Panc1 (cell line): Measurements from ENCODE around the gene ZNF804B. TPM values are rescaled to one million over a fixed set of nuclear protein-coding genes. Genes with fewer than 3 reads are reported as not detected.

Experiments
- ATAC-seq: fragments of 200-7000 bp; cut with Tn5 transposase; 2 replicates; pipeline ENCODE4 v1.9.1; 2020; ENCODE audit warnings: mild to moderate bottlenecking, moderate library complexity
- BruUV-seq: library from RNA; stranded (reverse); fragments of 400-500 nt; replicated peaks from 2 replicates; lab custom pipeline; 2021; lab: Mats Ljungman, UMichigan
- CTCF ChIA-PET: fragments of 300-600 bp; sonication (Branson Sonifier 250); formaldehyde crosslinking; loops from one replicate; lab custom pipeline; 2022; ENCODE audit warnings: antibody characterized with exemption; lab: Charles Lee
- POLR2A ChIA-PET: fragments of 300-600 bp; sonication (Branson Sonifier 250); formaldehyde crosslinking; loops from one replicate; lab custom pipeline; 2022; ENCODE audit warnings: antibody characterized with exemption; lab: Charles Lee
- DNase-seq: peaks from one replicate; pipeline ENCODE4 v3.0.0-alpha.2; 2010; ENCODE audit warnings: low read depth, low spot score
- H3K27ac ChIP-seq: 2 replicates; pipeline ENCODE4 v1.5.1; 2011; ENCODE audit warnings: mild to moderate bottlenecking, low read length, inconsistent platforms
- H3K27me3 ChIP-seq: fragments of 200-500 bp; sonication (Bioruptor generic); 2 replicates; pipeline ENCODE4 v1.6.0; 2014; ENCODE audit warnings: low read length, inconsistent platforms; ENCODE audit not compliant: control insufficient read depth, insufficient read depth
- H3K36me3 ChIP-seq: fragments of 200-500 bp; sonication (Bioruptor generic); 2 replicates; pipeline ENCODE4 v1.5.1; 2014; ENCODE audit warnings: inconsistent platforms, mild to moderate bottlenecking, low read length, moderate library complexity; ENCODE audit not compliant: control insufficient read depth, insufficient read depth
- H3K4me1 ChIP-seq: 2 replicates; pipeline ENCODE4 v1.5.1; 2011; ENCODE audit warnings: inconsistent platforms, mild to moderate bottlenecking, low read length, moderate library complexity; ENCODE audit not compliant: control insufficient read depth, insufficient read depth
- H3K4me3 ChIP-seq, 2 experiments: 2 replicates each; pipeline ENCODE4 v1.5.1; 2011 to 2012; ENCODE audit warnings: low read depth in 2 of 2, low read length in 2 of 2, mild to moderate bottlenecking in 2 of 2, inconsistent platforms in 1 of 2, moderate library complexity in 1 of 2
- H3K9me3 ChIP-seq: fragments of 200-500 bp; sonication (Bioruptor generic); 2 replicates; pipeline ENCODE4 v1.5.1; 2014; ENCODE audit warnings: low read depth, mild to moderate bottlenecking, inconsistent platforms, low read length, moderate library complexity; ENCODE audit not compliant: control insufficient read depth, insufficient read depth
- POLR2AphosphoS5 ChIP-seq: IDR thresholded peaks from 2 replicates; pipeline ENCODE4 v1.6.1; 2012; ENCODE audit warnings: mild to moderate bottlenecking, low read depth, low read length, moderate library complexity
- SIN3A ChIP-seq: IDR thresholded peaks from 2 replicates; pipeline ENCODE4 v1.6.1; 2012; ENCODE audit warnings: low read depth, mild to moderate bottlenecking, low read length, moderate library complexity, borderline replicate concordance; ENCODE audit not compliant: insufficient read depth
- TCF7L2 ChIP-seq: IDR thresholded peaks from 2 replicates; pipeline ENCODE4 v1.6.1; 2011; ENCODE audit warnings: mild to moderate bottlenecking, low read depth, low read length, inconsistent platforms
- in situ Hi-C: cut with HindIII; loops from 2 replicates; pipeline ENCODE4 v1.10.0; 2016; ENCODE audit warnings: low sequenced_read_pairs, low pct_unique_long_range_greater_than_20kb
- intact Hi-C: fragments of 100-400 bp; cut with micrococcal nuclease; formaldehyde crosslinking; loops from one replicate; pipeline ENCODE4 v1.10.0; 2022; ENCODE audit not compliant: unreplicated experiment
- total RNA-seq: library from RNA; stranded (reverse); gene quantifications from one replicate; pipeline ENCODE4 v1.2.1, GENCODE V29; 2021; ENCODE audit not compliant: unreplicated experiment
- TF ChIP-seq, protein P1 (sequence below): fragments of 450-650 bp; IDR thresholded peaks from 2 replicates; pipeline ENCODE4 v1.5.1; 2017; ENCODE audit warnings: mild to moderate bottlenecking
- TF ChIP-seq, protein P2 (sequence below), 2 experiments: IDR thresholded peaks; 2 replicates each; pipeline ENCODE4 v1.6.1; 2011 to 2012; ENCODE audit warnings: low read depth in 2 of 2, control low read depth in 1 of 2, low read length in 1 of 2, mild to moderate bottlenecking in 1 of 2, moderate library complexity in 1 of 2; ENCODE audit not compliant: insufficient read depth in 1 of 2

Gene ZNF804B
- total RNA-seq, 1 experiment from 2014 or later, result not detected

DNA sequence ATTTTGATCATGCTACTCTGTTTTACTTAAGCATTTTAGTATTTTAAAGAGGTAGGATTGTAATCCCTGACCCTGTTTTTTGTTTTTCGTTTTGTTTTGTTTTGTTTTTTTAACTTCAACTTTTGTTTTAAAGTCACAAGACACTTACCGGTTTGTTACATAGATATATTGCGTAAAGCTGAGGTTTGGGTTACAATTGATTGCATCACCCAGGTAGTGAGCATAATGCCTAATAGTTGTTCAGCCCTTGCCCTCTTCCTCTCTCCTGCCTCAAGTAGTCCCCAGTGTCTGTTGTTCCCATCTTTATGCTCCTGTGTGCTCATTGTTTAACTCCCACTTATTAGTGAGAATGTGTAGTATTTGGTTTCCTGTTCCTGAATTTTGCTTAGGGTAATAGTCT is 129.2 kb downstream of the ZNF804B start:
- no peak overlapping the region for H3K4me3 ChIP-seq
- CTCF ChIA-PET, result no interaction called here
- intact Hi-C loops, result no loop called here
- TF ChIP-seq, protein P1, sequence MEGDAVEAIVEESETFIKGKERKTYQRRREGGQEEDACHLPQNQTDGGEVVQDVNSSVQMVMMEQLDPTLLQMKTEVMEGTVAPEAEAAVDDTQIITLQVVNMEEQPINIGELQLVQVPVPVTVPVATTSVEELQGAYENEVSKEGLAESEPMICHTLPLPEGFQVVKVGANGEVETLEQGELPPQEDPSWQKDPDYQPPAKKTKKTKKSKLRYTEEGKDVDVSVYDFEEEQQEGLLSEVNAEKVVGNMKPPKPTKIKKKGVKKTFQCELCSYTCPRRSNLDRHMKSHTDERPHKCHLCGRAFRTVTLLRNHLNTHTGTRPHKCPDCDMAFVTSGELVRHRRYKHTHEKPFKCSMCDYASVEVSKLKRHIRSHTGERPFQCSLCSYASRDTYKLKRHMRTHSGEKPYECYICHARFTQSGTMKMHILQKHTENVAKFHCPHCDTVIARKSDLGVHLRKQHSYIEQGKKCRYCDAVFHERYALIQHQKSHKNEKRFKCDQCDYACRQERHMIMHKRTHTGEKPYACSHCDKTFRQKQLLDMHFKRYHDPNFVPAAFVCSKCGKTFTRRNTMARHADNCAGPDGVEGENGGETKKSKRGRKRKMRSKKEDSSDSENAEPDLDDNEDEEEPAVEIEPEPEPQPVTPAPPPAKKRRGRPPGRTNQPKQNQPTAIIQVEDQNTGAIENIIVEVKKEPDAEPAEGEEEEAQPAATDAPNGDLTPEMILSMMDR, result no peak
- TF ChIP-seq POLR2AphosphoS5, result no peak
- TF ChIP-seq, protein P2, sequence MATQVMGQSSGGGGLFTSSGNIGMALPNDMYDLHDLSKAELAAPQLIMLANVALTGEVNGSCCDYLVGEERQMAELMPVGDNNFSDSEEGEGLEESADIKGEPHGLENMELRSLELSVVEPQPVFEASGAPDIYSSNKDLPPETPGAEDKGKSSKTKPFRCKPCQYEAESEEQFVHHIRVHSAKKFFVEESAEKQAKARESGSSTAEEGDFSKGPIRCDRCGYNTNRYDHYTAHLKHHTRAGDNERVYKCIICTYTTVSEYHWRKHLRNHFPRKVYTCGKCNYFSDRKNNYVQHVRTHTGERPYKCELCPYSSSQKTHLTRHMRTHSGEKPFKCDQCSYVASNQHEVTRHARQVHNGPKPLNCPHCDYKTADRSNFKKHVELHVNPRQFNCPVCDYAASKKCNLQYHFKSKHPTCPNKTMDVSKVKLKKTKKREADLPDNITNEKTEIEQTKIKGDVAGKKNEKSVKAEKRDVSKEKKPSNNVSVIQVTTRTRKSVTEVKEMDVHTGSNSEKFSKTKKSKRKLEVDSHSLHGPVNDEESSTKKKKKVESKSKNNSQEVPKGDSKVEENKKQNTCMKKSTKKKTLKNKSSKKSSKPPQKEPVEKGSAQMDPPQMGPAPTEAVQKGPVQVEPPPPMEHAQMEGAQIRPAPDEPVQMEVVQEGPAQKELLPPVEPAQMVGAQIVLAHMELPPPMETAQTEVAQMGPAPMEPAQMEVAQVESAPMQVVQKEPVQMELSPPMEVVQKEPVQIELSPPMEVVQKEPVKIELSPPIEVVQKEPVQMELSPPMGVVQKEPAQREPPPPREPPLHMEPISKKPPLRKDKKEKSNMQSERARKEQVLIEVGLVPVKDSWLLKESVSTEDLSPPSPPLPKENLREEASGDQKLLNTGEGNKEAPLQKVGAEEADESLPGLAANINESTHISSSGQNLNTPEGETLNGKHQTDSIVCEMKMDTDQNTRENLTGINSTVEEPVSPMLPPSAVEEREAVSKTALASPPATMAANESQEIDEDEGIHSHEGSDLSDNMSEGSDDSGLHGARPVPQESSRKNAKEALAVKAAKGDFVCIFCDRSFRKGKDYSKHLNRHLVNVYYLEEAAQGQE (IDR thresholded peaks at IDR 0.05; ENCODE audit: insufficient read depth in 1 of 2, low read depth in 2 of 2, low read length in 1 of 2), result no peak
- no peak for TF ChIP-seq TCF7L2
- no peak for TF ChIP-seq SIN3A
- ATAC-seq (no peak), DNase-seq (no peak)
- H3K9me3 ChIP-seq, result no peaks in the 10 kb centered on the region
- no peaks in the 10 kb centered on the region for H3K4me1 ChIP-seq
- POLR2A ChIA-PET, result no interaction called here
- H3K27me3 ChIP-seq, result no peaks in the 10 kb centered on the region
- H3K36me3 ChIP-seq, result no peaks in the 10 kb centered on the region
- in situ Hi-C loops, result no loop called here
- BruUV-seq, result no TSS peak
- H3K27ac ChIP-seq, result no peak overlapping the region

DNA sequence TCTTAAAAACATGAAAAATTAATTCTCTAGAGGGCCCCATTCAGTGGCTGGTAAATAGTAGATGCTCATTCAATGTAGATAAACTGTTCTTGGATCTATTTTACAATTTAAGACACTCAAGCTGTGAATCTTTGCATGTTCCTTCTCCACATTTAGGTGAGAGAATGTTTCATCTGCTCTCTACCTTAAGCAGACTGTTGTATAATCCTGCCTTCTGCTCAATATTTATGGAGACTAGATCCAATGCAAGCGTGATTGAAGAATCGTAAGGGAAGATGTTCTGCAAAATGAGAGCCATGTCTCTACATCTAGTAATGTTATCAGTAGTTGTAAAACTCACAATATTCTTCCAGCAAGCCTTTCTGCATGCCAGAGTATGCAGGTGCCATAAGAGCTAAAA is 151.0 kb downstream of the ZNF804B start:
- no peak overlapping the region for H3K4me3 ChIP-seq
- TF ChIP-seq, protein P2 (IDR thresholded peaks at IDR 0.05; ENCODE audit: insufficient read depth in 1 of 2, low read depth in 2 of 2, low read length in 1 of 2), result no peak
- TF ChIP-seq TCF7L2 (no peak), SIN3A (no peak), POLR2AphosphoS5 (no peak)
- TF ChIP-seq, protein P1, result no peak
- no peaks in the 10 kb centered on the region for H3K9me3 ChIP-seq
- no peaks in the 10 kb centered on the region for H3K36me3 ChIP-seq
- no peak for ATAC-seq
- in situ Hi-C loops (no loop called here), intact Hi-C loops (no loop called here)
- CTCF ChIA-PET, result no interaction called here
- no peak for DNase-seq
- no peaks in the 10 kb centered on the region for H3K4me1 ChIP-seq
- POLR2A ChIA-PET, result no interaction called here
- BruUV-seq, result no TSS peak
- no peaks in the 10 kb centered on the region for H3K27me3 ChIP-seq
- no peak overlapping the region for H3K27ac ChIP-seq
